Uterus (tissue), 4 donors: Measurements from ENCODE around the gene CHRNB1. TPM values are rescaled to one million over a fixed set of nuclear protein-coding genes. Genes with fewer than 3 reads are reported as not detected.

Experiments used
- DNase-seq, 2 donors: peaks; one replicate each; pipeline ENCODE4 v3.0.0-alpha.2; 2019 to 2020
- H3K27ac ChIP-seq, 2 donors: fragments of 200-600 bp; sonication (generic); 1 replicate in 1 of 2; 2 replicates in 1 of 2; pipeline ENCODE4 v1.5.1; 2016 to 2018
- H3K27me3 ChIP-seq, 2 donors: fragments of 200-600 bp; sonication (generic); one replicate each; pipeline ENCODE4 v1.5.1; 2018 to 2019; ENCODE audit warnings: control low read depth in 1 of 2
- H3K36me3 ChIP-seq, 2 donors: fragments of 200-600 bp; sonication (generic); one replicate each; pipeline ENCODE4 v1.5.1; 2019; ENCODE audit warnings: control low read depth in 1 of 2
- H3K4me1 ChIP-seq, 2 donors: fragments of 200-600 bp; sonication (generic); one replicate each; pipeline ENCODE4 v1.5.1; 2018 to 2019; ENCODE audit warnings: control low read depth in 1 of 2
- H3K4me3 ChIP-seq, 2 donors: fragments of 200-600 bp; sonication (generic); 1 replicate in 1 of 2; 2 replicates in 1 of 2; pipeline ENCODE4 v1.5.1; 2018 to 2019; ENCODE audit warnings: mild to moderate bottlenecking in 1 of 2
- H3K9me3 ChIP-seq, 2 donors: fragments of 200-600 bp; sonication (generic); one replicate each; pipeline ENCODE4 v1.5.1; 2019; ENCODE audit warnings: control low read depth in 1 of 2
- CTCF ChIP-seq, 4 experiments: fragments of 200-600 bp in 2 of 4; fragments of 450-650 bp in 2 of 4; sonication (generic) in 2 of 4; IDR thresholded peaks; one replicate each; pipeline ENCODE4 v1.5.1; 2016 to 2019; ENCODE audit warnings: antibody characterized with exemption in 4 of 4, mild to moderate bottlenecking in 2 of 4, moderate library complexity in 1 of 4
- POLR2A ChIP-seq, 2 donors: fragments of 450-650 bp; IDR thresholded peaks; one replicate each; pipeline ENCODE4 v1.6.1; 2016; ENCODE audit warnings: antibody characterized with exemption in 2 of 2, mild to moderate bottlenecking in 1 of 2, moderate library complexity in 1 of 2
- intact Hi-C: fragments of 100-400 bp; cut with DNase I; formaldehyde crosslinking; loops from one replicate; pipeline ENCODE4 v1.15.1; 2023; ENCODE audit warnings: low total_unique reads
- total RNA-seq, 4 donors: library from RNA; depleted of rRNA in 3 of 4; stranded (reverse); fragments of >200 nt in 3 of 4; gene quantifications; one replicate each; pipeline versions ENCODE4 v1.1.0 to v1.2.4, GENCODE V29; 2014 to 2023
- donor health status: DM: yes; HTN: yes; CAD: no.

Gene CHRNB1
- total RNA-seq, 4 donors from 2014 or later, result 3.2 to 16.9 (median 10.9) TPM

- intact Hi-C loops, result no loop called here
- no peaks in the 10 kb centered on the region for H3K36me3 ChIP-seq
- H3K27ac ChIP-seq, result no peak overlapping the region
- no peak for TF ChIP-seq POLR2A (IDR thresholded peaks at IDR 0.05)
- TF ChIP-seq CTCF (IDR thresholded peaks at IDR 0.05), result no peak
- H3K27me3 ChIP-seq, result no peaks in the 10 kb centered on the region
- DNase-seq, result no peak
- H3K4me3 ChIP-seq, result no peak overlapping the region
- H3K4me1 ChIP-seq, result no peaks in the 10 kb centered on the region
- no peaks in the 10 kb centered on the region for H3K9me3 ChIP-seq
Observed at GRCh38 chr17:7490144-7490543, 45.3 kb downstream of the CHRNB1 start.

- DNase-seq, result no peak
- intact Hi-C loops, result no loop called here
- no peak for TF ChIP-seq POLR2A (IDR thresholded peaks at IDR 0.05)
- no peak for TF ChIP-seq CTCF (IDR thresholded peaks at IDR 0.05)
- no peaks in the 10 kb centered on the region for H3K9me3 ChIP-seq
- no peak overlapping the region for H3K4me3 ChIP-seq
- no peak overlapping the region for H3K27ac ChIP-seq
- H3K4me1 ChIP-seq, result no peaks in the 10 kb centered on the region
- H3K27me3 ChIP-seq, result no peaks in the 10 kb centered on the region
- H3K36me3 ChIP-seq, result no peaks in the 10 kb centered on the region
Observed at GRCh38 chr17:7491583-7491982, 46.7 kb downstream of the CHRNB1 start.

- no peaks in the 10 kb centered on the region for H3K36me3 ChIP-seq
Observed at GRCh38 chr17:7493941-7494340, 49.1 kb downstream of the CHRNB1 start.

GRCh38 chr17:7495906-7496434, 51.1 kb downstream of the CHRNB1 start:
- H3K9me3 ChIP-seq, result no peaks in the 10 kb centered on the region
- intact Hi-C loops, result no loop called here
- no peak for DNase-seq
- no peak for TF ChIP-seq POLR2A (IDR thresholded peaks at IDR 0.05)
- no peaks in the 10 kb centered on the region for H3K27me3 ChIP-seq
- no peaks in the 10 kb centered on the region for H3K36me3 ChIP-seq
- H3K4me1 ChIP-seq, result no peaks in the 10 kb centered on the region
- H3K27ac ChIP-seq, result no peak overlapping the region
- H3K4me3 ChIP-seq, result no peak overlapping the region

More at GRCh38 chr17:7493941-7494340, 49.1 kb downstream of the CHRNB1 start:
- H3K4me1 ChIP-seq, result no peaks in the 10 kb centered on the region
- no peak for DNase-seq
- intact Hi-C loops, result no loop called here
- H3K4me3 ChIP-seq, result no peak overlapping the region
- no peak for TF ChIP-seq POLR2A (IDR thresholded peaks at IDR 0.05)
- TF ChIP-seq CTCF (IDR thresholded peaks at IDR 0.05), result no peak
- no peaks in the 10 kb centered on the region for H3K27me3 ChIP-seq
- no peaks in the 10 kb centered on the region for H3K9me3 ChIP-seq
- H3K27ac ChIP-seq, result no peak overlapping the region

GRCh38 chr17:7496470-7497183, 51.8 kb downstream of the CHRNB1 start:
- Histone ChIP-seq H3K9me3 (no peaks in the 10 kb centered on the region), H3K4me3 (no peak overlapping the region), H3K27me3 (no peaks in the 10 kb centered on the region), H3K36me3 (no peaks in the 10 kb centered on the region), H3K4me1 (no peaks in the 10 kb centered on the region), H3K27ac (no peak overlapping the region)
- TF ChIP-seq POLR2A (IDR thresholded peaks at IDR 0.05) (no peak), CTCF (IDR thresholded peaks at IDR 0.05) (no peak)
- DNase-seq, result no peak
- intact Hi-C loops, result no loop called here
